HG03025 (cell line): ENCODE measurements around the gene PRAMEF18.
"Not testable (repeated sequence)": the region's sequence is repeated elsewhere in the genome, so short reads cannot be mapped to it uniquely, and the experiment has no call there.

Experiments
- ATAC-seq: cut with Tn5 transposase; IDR thresholded peaks from one replicate; pipeline ENCODE4 v1.9.1; 2021; ENCODE audit warnings: mild to moderate bottlenecking, moderate library complexity; ENCODE audit not compliant: unreplicated experiment, low FRiP score

Gene PRAMEF18

GRCh38 chr1:13216619-13217018 is 9.3 kb downstream of the PRAMEF18 start:
- not testable (repeated sequence) for ATAC-seq

- not testable (repeated sequence) for ATAC-seq
Measured at GRCh38 chr1:13208712-13209111, 17.2 kb downstream of the PRAMEF18 start.

GRCh38 chr1:13201309-13201708 is 24.6 kb downstream of the PRAMEF18 start, which contains the start of gene PRAMEF13:
Gene PRAMEF13, minus strand, starts transcription at chr1:13201409. Its CDS starts 1,820 bp downstream, at chr1:13199589.
- ATAC-seq, result not testable (repeated sequence)
